Measurements from ENCODE around the gene TSC22D1.

The TSC22D1 gene

GRCh38 chr13:44449999-44450821, 125.9 kb downstream of the TSC22D1 start:
- DNase-seq = no peak

- DNase-seq = no peak
These were observed 127.3 kb downstream of the TSC22D1 start for GRCh38 chr13:44448875-44449274.

- no peak for DNase-seq
These were observed 127.8 kb downstream of the TSC22D1 start for GRCh38 chr13:44448373-44448772.

- DNase-seq = no peak
These were observed 128.3 kb downstream of the TSC22D1 start for GRCh38 chr13:44447783-44448321.

GRCh38 chr13:44440046-44440608, 136.0 kb downstream of the TSC22D1 start:
- no peak for DNase-seq

GRCh38 chr13:44439452-44440024, 136.6 kb downstream of the TSC22D1 start:
- no peak for DNase-seq

GRCh38 chr13:44438234-44438579, 137.9 kb downstream of the TSC22D1 start:
- no peak for DNase-seq

GRCh38 chr13:44437356-44438233, 138.5 kb downstream of the TSC22D1 start:
- DNase-seq = peak; percentile 76

GRCh38 chr13:44436589-44437337, 139.4 kb downstream of the TSC22D1 start:
- DNase-seq = peak; percentile 95

- no peak for DNase-seq
These were observed 140.1 kb downstream of the TSC22D1 start for GRCh38 chr13:44435919-44436510.

- peak; percentile 98 for DNase-seq
These were observed 140.8 kb downstream of the TSC22D1 start for GRCh38 chr13:44435142-44435918.

- no peak for DNase-seq
These were observed 141.4 kb downstream of the TSC22D1 start for GRCh38 chr13:44434766-44435141.

GRCh38 chr13:44433863-44434765, 142.0 kb downstream of the TSC22D1 start:
- no peak for DNase-seq

GRCh38 chr13:44432650-44433049, 143.5 kb downstream of the TSC22D1 start:
- no peak for DNase-seq

GRCh38 chr13:44431150-44431549, 145.0 kb downstream of the TSC22D1 start:
- no peak for DNase-seq

- DNase-seq = no peak
These were observed 146.8 kb downstream of the TSC22D1 start for GRCh38 chr13:44429311-44429710.

GRCh38 chr13:44426461-44426860, 149.7 kb downstream of the TSC22D1 start:
- DNase-seq = no peak

GRCh38 chr13:44425815-44426078, 150.4 kb downstream of the TSC22D1 start:
- no peak for DNase-seq

GRCh38 chr13:44425041-44425814, 150.9 kb downstream of the TSC22D1 start:
- DNase-seq = no peak
